HepG2 (cell line): ENCODE measurements around the gene SCN4B.

Source experiments
- BCLAF1 ChIP-seq: fragments of 450-650 bp; IDR thresholded peaks from 2 replicates; pipeline ENCODE4 v1.6.1; 2017; ENCODE audit warnings: mild to moderate bottlenecking
- CC2D1A ChIP-seq: sonication (generic); formaldehyde crosslinking; IDR thresholded peaks from 2 replicates; pipeline ENCODE4 v1.8.1; 2023; ENCODE audit warnings: mild to moderate bottlenecking, missing genetic modification reagents
- CENPBD1 ChIP-seq: sonication (generic); formaldehyde crosslinking; IDR thresholded peaks from 2 replicates; pipeline ENCODE4 v1.8.0; 2022; ENCODE audit warnings: missing genetic modification reagents, low read depth, mild to moderate bottlenecking, borderline replicate concordance
- CTCF ChIP-seq: sonication (generic); formaldehyde crosslinking; IDR thresholded peaks from 2 replicates; pipeline ENCODE4 v1.5.0; 2020; ENCODE audit warnings: mild to moderate bottlenecking, missing genetic modification reagents, moderate library complexity
- HNF4G ChIP-seq, 2 experiments: sonication (generic) in 1 of 2; formaldehyde crosslinking in 1 of 2; IDR thresholded peaks; 2 replicates each; pipeline versions ENCODE4 v1.4.0 to v1.6.1; 2011 to 2020; ENCODE audit warnings: borderline replicate concordance in 2 of 2, low read depth in 2 of 2, mild to moderate bottlenecking in 2 of 2, low read length in 1 of 2, missing genetic modification reagents in 1 of 2, moderate library complexity in 1 of 2
- RBFOX2 ChIP-seq: fragments of 200-400 bp; formaldehyde crosslinking; IDR thresholded peaks from 2 replicates; pipeline ENCODE4 v1.6.1; 2017; ENCODE audit warnings: low read depth, mild to moderate bottlenecking, low read length
- TARDBP ChIP-seq: sonication (generic); formaldehyde crosslinking; IDR thresholded peaks from 2 replicates; pipeline ENCODE4 v1.8.0; 2022; ENCODE audit warnings: mild to moderate bottlenecking, missing genetic modification reagents
- TEAD3 ChIP-seq: optimal IDR thresholded peaks from 2 replicates; pipeline ENCODE3; 2016; ENCODE audit warnings: borderline replicate concordance
- ZKSCAN1 ChIP-seq: fragments of 150-350 bp; IDR thresholded peaks from 2 replicates; pipeline ENCODE4 v1.6.1; 2014; ENCODE audit warnings: low read length
- ZNF605 ChIP-seq: sonication (generic); formaldehyde crosslinking; IDR thresholded peaks from 2 replicates; pipeline ENCODE4 v1.8.0; 2022; ENCODE audit warnings: mild to moderate bottlenecking, missing genetic modification reagents

GRCh38 chr11:118193910-118194566, 41.4 kb upstream of the SCN4B start:
- TF ChIP-seq BCLAF1 (no peak), CTCF (CRISPR knock-in tag) (no peak), TARDBP (CRISPR knock-in tag) (no peak), CC2D1A (no peak), HNF4G (IDR thresholded peaks at IDR 0.05; ENCODE audit: borderline replicate concordance, low read depth, low read length) (no peak), HNF4G (CRISPR knock-in tag; IDR thresholded peaks at IDR 0.05; ENCODE audit: borderline replicate concordance, low read depth) (no peak), ZKSCAN1 (no peak), CENPBD1 (CRISPR knock-in tag) (no peak), TEAD3 (CRISPR knock-in tag) (no peak), ZNF605 (CRISPR knock-in tag) (no peak), RBFOX2 (no peak)
